Neural progenitor cell (in vitro differentiated cells): Measurements from ENCODE around the gene DOCK9.

ENCODE experiments used
- EZH2phosphoT487 ChIP-seq: fragments of 200-600 bp; sonication (generic); IDR thresholded peaks from 2 replicates; pipeline ENCODE4 v1.6.1; 2017; ENCODE audit warnings: antibody characterized with exemption
- TF ChIP-seq, protein P1 (sequence below): fragments of 200-600 bp; sonication (generic); IDR thresholded peaks from 2 replicates; pipeline ENCODE4 v1.5.1; 2017; ENCODE audit warnings: antibody characterized with exemption, mild to moderate bottlenecking

DNA sequence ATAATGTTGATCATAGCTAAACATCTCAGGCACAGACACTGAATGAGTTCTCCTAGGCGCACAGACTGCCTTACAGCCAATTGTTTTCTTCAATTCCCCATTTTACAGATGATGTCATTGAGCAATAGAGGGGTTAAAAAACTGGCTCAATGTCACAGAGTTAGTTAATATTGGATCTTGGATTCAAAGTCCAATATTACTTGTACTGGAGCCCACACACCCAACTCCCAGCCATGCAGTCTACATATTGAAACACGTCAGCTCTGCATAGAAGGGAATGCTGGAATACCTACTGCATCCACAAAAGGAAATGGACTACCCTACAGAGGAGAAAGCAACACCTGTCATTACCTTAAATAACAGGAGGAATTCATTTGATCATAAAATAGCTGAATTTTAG, 149.2 kb downstream of the DOCK9 start:
- no peak for TF ChIP-seq EZH2phosphoT487
- TF ChIP-seq, protein P1, sequence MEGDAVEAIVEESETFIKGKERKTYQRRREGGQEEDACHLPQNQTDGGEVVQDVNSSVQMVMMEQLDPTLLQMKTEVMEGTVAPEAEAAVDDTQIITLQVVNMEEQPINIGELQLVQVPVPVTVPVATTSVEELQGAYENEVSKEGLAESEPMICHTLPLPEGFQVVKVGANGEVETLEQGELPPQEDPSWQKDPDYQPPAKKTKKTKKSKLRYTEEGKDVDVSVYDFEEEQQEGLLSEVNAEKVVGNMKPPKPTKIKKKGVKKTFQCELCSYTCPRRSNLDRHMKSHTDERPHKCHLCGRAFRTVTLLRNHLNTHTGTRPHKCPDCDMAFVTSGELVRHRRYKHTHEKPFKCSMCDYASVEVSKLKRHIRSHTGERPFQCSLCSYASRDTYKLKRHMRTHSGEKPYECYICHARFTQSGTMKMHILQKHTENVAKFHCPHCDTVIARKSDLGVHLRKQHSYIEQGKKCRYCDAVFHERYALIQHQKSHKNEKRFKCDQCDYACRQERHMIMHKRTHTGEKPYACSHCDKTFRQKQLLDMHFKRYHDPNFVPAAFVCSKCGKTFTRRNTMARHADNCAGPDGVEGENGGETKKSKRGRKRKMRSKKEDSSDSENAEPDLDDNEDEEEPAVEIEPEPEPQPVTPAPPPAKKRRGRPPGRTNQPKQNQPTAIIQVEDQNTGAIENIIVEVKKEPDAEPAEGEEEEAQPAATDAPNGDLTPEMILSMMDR = no peak
